ENCODE results near the gene MICU1. TPM values are rescaled to one million over a fixed set of nuclear protein-coding genes. Genes with fewer than 3 reads are reported as not detected.

MICU1 gene
- total and polyA plus RNA-seq, 2 of the 13 experiments (the other 11 are each of a cell fraction or from before 2014, with no cell fraction given) = 32.5 to 56.1 TPM

GRCh38 chr10:72319416-72320254, 306.2 kb downstream of the MICU1 start (continued):
- TF ChIP-seq, protein P1, sequence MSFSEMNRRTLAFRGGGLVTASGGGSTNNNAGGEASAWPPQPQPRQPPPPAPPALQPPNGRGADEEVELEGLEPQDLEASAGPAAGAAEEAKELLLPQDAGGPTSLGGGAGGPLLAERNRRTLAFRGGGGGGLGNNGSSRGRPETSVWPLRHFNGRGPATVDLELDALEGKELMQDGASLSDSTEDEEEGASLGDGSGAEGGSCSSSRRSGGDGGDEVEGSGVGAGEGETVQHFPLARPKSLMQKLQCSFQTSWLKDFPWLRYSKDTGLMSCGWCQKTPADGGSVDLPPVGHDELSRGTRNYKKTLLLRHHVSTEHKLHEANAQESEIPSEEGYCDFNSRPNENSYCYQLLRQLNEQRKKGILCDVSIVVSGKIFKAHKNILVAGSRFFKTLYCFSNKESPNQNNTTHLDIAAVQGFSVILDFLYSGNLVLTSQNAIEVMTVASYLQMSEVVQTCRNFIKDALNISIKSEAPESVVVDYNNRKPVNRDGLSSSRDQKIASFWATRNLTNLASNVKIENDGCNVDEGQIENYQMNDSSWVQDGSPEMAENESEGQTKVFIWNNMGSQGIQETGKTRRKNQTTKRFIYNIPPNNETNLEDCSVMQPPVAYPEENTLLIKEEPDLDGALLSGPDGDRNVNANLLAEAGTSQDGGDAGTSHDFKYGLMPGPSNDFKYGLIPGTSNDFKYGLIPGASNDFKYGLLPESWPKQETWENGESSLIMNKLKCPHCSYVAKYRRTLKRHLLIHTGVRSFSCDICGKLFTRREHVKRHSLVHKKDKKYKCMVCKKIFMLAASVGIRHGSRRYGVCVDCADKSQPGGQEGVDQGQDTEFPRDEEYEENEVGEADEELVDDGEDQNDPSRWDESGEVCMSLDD (CRISPR knock-in tag; IDR thresholded peaks at IDR 0.05; ENCODE audit: borderline replicate concordance) = peak; percentile 48; the same call in 1 of the 2 replicates
- TF ChIP-seq TEF (CRISPR knock-in tag; IDR thresholded peaks at IDR 0.05) = no peak
- peak; percentile 95 for TF ChIP-seq ETV5 (CRISPR knock-in tag; IDR thresholded peaks at IDR 0.05; ENCODE audit: borderline replicate concordance)
- no peak for TF ChIP-seq ZFP41 (CRISPR knock-in tag; IDR thresholded peaks at IDR 0.05; ENCODE audit: borderline replicate concordance)
- no peak for TF ChIP-seq NFYC (CRISPR knock-in tag; IDR thresholded peaks at IDR 0.05)
- TF ChIP-seq ZNF510 (CRISPR knock-in tag; IDR thresholded peaks at IDR 0.05; ENCODE audit: low read depth) = no peak
- no peak for TF ChIP-seq ZNF263 (CRISPR knock-in tag; IDR thresholded peaks at IDR 0.05)
- TF ChIP-seq MXD4 (CRISPR knock-in tag; IDR thresholded peaks at IDR 0.05) = peak; percentile 87
- TF ChIP-seq TEAD3 (CRISPR knock-in tag; optimal IDR thresholded peaks at IDR 0.05; ENCODE audit: borderline replicate concordance) = peak; percentile 76
- TF ChIP-seq ZNF101 (CRISPR knock-in tag; IDR thresholded peaks at IDR 0.05; ENCODE audit: borderline replicate concordance, low read depth) = no peak
- no peak for TF ChIP-seq FOXK2 (IDR thresholded peaks at IDR 0.05)
- no peak for TF ChIP-seq MTA3 (CRISPR knock-in tag; IDR thresholded peaks at IDR 0.05)
- peak; percentile 66; the same call in 1 of the 2 replicates for TF ChIP-seq SALL2 (CRISPR knock-in tag; IDR thresholded peaks at IDR 0.05)
- TF ChIP-seq ZNF75D (CRISPR knock-in tag; IDR thresholded peaks at IDR 0.05; ENCODE audit: borderline replicate concordance) = no peak
- TF ChIP-seq KLF12 (CRISPR knock-in tag; IDR thresholded peaks at IDR 0.05; ENCODE audit: borderline replicate concordance) = peak; percentile 34; the same call in 1 of the 2 replicates
- TF ChIP-seq, protein P2, sequence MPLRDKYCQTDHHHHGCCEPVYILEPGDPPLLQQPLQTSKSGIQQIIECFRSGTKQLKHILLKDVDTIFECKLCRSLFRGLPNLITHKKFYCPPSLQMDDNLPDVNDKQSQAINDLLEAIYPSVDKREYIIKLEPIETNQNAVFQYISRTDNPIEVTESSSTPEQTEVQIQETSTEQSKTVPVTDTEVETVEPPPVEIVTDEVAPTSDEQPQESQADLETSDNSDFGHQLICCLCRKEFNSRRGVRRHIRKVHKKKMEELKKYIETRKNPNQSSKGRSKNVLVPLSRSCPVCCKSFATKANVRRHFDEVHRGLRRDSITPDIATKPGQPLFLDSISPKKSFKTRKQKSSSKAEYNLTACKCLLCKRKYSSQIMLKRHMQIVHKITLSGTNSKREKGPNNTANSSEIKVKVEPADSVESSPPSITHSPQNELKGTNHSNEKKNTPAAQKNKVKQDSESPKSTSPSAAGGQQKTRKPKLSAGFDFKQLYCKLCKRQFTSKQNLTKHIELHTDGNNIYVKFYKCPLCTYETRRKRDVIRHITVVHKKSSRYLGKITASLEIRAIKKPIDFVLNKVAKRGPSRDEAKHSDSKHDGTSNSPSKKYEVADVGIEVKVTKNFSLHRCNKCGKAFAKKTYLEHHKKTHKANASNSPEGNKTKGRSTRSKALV (CRISPR knock-in tag; IDR thresholded peaks at IDR 0.05) = no peak
- peak; percentile 94; the same call in 1 of the 2 replicates for TF ChIP-seq ZC3H4 (CRISPR knock-in tag; IDR thresholded peaks at IDR 0.05; ENCODE audit: borderline replicate concordance)
- TF ChIP-seq CCDC6 (CRISPR knock-in tag; IDR thresholded peaks at IDR 0.05) = peak; percentile 80; the same call in 1 of the 2 replicates
- no peak for TF ChIP-seq TBP (CRISPR knock-in tag; IDR thresholded peaks at IDR 0.05)
- TF ChIP-seq, protein P3, sequence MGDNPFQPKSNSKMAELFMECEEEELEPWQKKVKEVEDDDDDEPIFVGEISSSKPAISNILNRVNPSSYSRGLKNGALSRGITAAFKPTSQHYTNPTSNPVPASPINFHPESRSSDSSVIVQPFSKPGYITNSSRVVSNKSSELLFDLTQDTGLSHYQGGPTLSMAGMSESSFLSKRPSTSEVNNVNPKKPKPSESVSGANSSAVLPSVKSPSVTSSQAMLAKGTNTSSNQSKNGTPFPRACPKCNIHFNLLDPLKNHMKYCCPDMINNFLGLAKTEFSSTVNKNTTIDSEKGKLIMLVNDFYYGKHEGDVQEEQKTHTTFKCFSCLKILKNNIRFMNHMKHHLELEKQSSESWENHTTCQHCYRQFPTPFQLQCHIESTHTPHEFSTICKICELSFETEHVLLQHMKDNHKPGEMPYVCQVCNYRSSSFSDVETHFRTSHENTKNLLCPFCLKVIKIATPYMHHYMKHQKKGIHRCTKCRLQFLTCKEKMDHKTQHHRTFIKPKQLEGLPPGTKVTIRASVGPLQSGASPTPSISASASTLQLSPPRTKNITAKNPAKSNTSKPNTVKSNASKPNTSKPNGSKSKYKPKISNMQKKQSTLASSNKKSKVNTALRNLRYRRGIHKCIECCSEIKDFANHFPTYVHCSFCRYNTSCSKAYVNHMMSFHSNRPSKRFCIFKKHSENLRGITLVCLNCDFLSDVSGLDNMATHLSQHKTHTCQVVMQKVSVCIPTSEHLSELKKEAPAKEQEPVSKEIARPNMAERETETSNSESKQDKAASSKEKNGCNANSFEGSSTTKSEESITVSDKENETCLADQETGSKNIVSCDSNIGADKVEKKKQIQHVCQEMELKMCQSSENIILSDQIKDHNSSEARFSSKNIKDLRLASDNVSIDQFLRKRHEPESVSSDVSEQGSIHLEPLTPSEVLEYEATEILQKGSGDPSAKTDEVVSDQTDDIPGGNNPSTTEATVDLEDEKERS (CRISPR knock-in tag; IDR thresholded peaks at IDR 0.05) = no peak
- TF ChIP-seq ZSCAN20 (CRISPR knock-in tag; IDR thresholded peaks at IDR 0.05; ENCODE audit: borderline replicate concordance) = peak; percentile 82
- no peak for TF ChIP-seq NFATC3 (CRISPR knock-in tag; IDR thresholded peaks at IDR 0.05)

Measured in HepG2 (cell line).